Embryonic facial prominence (tissue), 1 donor: ENCODE measurements around the gene RNF224.
"Not testable (repeated sequence)": the region's sequence is repeated elsewhere in the genome, so short reads cannot be mapped to it uniquely, and the experiment has no call there.

ENCODE experiments used
- DNase-seq: peaks from one replicate; pipeline ENCODE4 v3.0.0-alpha.2; 2016; ENCODE audit errors: extremely low spot score

RNF224 gene

GRCh38 chr9:137228506-137228967, 1.2 kb downstream of the RNF224 start:
- DNase-seq: no peak

GRCh38 chr9:137228968-137229896, 1.9 kb downstream of the RNF224 start:
- no peak for DNase-seq

GRCh38 chr9:137229903-137230704, 2.8 kb downstream of the RNF224 start:
- DNase-seq: no peak

GRCh38 chr9:137230705-137231371, 3.5 kb downstream of the RNF224 start, which contains the start of gene SLC34A3:
SLC34A3 (plus strand) TSS chr9:137230901; CDS start chr9:137231703, 802 bp downstream.
- DNase-seq: no peak

- DNase-seq: no peak
These were observed 4.2 kb downstream of the RNF224 start for GRCh38 chr9:137231372-137232039.

GRCh38 chr9:137232101-137232500, 4.8 kb downstream of the RNF224 start:
- no peak for DNase-seq

- DNase-seq: no peak
These were observed 5.2 kb downstream of the RNF224 start for GRCh38 chr9:137232510-137232909.

- no peak for DNase-seq
These were observed 6.1 kb downstream of the RNF224 start for GRCh38 chr9:137233143-137233980.

DNA sequence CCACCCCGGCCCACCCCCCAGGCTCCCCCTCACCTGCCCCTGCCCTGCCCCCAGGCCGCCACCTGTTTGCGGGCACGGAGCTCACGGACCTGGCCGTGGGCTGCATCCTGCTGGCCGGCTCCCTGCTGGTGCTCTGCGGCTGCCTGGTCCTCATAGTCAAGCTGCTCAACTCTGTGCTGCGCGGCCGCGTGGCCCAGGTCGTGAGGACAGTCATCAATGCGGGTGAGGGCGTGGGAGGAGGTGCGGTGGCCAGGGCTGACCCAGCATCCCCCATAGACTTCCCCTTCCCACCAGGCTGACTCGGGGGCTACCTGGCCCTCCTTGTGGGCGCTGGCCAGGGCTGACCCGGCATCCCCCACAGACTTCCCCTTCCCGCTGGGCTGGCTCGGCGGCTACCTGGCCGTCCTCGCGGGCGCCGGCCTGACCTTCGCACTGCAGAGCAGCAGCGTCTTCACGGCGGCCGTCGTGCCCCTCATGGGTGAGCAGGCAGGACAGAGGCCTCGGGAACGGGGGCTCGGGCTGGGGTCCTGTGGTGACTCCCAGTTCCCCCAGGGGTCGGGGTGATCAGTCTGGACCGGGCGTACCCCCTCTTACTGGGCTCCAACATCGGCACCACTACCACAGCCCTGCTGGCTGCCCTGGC, 6.9 kb downstream of the RNF224 start:
- DNase-seq: no peak

- DNase-seq: no peak
These were observed 7.6 kb downstream of the RNF224 start for GRCh38 chr9:137234758-137235423.

- no peak for DNase-seq
These were observed 8.3 kb downstream of the RNF224 start for GRCh38 chr9:137235424-137236237.

- DNase-seq: peak; percentile 40
These were observed 9.1 kb downstream of the RNF224 start for GRCh38 chr9:137236238-137236935.

DNA sequence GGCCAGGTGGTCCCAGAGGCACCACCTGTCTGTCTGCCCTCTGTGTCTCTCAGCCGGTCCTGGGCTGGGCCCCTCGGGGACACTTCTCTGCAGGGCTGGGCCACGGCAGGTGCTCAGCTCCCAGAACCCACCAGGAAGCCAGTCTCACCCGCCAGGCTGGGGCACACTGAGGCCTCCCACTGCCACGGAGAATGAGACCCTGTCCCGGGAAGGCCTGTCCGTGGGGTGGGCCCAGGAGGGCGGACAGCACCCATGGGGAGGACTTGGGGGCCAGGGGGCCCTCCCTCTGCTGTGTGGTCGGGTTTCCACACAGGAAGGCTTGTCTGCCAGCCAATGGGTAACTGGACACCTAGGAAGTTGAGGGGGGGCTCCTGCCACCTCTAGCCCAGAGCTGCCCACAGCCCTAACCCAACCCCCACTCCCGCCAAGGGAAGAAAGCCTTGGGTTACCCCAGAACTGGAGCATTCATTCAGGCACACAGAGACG, 9.7 kb downstream of the RNF224 start:
- no peak for DNase-seq

GRCh38 chr9:137237759-137238726, 10.7 kb downstream of the RNF224 start:
- DNase-seq: no peak

- DNase-seq: not testable (repeated sequence)
These were observed 12.4 kb downstream of the RNF224 start for GRCh38 chr9:137239541-137240200.

DNA sequence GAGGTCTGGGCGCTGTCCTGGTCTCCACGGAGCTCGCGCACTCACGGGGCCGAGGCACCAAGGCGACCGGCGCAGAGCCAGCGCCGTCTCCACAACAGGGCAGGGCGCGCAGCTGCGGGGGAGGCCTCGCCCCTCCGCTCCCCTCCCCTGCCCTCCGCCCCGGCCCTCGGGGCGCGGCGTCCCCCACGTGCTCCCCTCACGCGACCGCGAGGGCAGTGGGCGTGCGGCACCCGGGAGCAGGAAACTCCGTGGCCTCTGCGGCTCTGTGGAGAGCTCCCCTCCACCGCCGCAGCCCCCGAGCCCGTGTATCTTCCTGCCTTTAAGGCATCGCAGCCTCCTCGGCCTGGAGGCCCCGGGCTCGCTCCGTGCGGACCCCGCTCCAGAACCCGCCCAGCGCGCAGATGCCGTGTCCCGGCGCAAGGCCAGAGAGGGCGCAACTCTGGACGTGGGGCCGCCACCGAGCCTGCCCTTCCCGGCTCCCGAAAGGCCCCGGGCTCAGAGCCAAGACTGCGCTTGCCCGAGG, 13.1 kb downstream of the RNF224 start:
- DNase-seq: no peak
